Mucosa of descending colon (tissue), 3 donors: ENCODE data around the gene DNALI1. TPM values are rescaled to one million over a fixed set of nuclear protein-coding genes. Genes with fewer than 3 reads are reported as not detected.

Experiments used
- ATAC-seq: fragments of 200-7000 bp; cut with Tn5 transposase; one replicate; pipeline ENCODE4 v1.9.1; 2020; ENCODE audit warnings: mild to moderate bottlenecking, moderate library complexity
- DNase-seq, 3 donors: peaks; one replicate each; pipeline ENCODE4 v3.0.0-alpha.2; 2020
- H3K36me3 ChIP-seq: fragments of 200-600 bp; one replicate; pipeline ENCODE4 v1.8.0; 2021; ENCODE audit warnings: low read depth, mild to moderate bottlenecking
- H3K4me1 ChIP-seq: fragments of 200-600 bp; one replicate; pipeline ENCODE4 v1.8.0; 2021; ENCODE audit warnings: low read depth, mild to moderate bottlenecking
- H3K4me3 ChIP-seq: fragments of 200-600 bp; one replicate; pipeline ENCODE4 v1.8.0; 2021; ENCODE audit warnings: mild to moderate bottlenecking
- H3K9me3 ChIP-seq: fragments of 200-600 bp; one replicate; pipeline ENCODE4 v1.8.0; 2021; ENCODE audit warnings: mild to moderate bottlenecking
- CTCF ChIP-seq: fragments of 200-600 bp; IDR thresholded peaks from one replicate; pipeline ENCODE4 v1.8.0; 2022; ENCODE audit warnings: antibody characterized with exemption, mild to moderate bottlenecking
- intact Hi-C, 2 donors: fragments of 100-400 bp; cut with DNase I in 1 of 2; cut with micrococcal nuclease in 1 of 2; formaldehyde crosslinking; loops; one replicate each; pipeline versions ENCODE4 v1.11.0 to v1.11.1; 2022; cut with DNase I, micrococcal nuclease
- total RNA-seq, 3 donors: library from RNA; stranded (reverse); fragmentation: NEBNext Ultra II Directional in 2 of 3; extraction: Animal tissue kit (Norgen Biotek cat#: 25700) in 2 of 3; gene quantifications; one replicate each; pipeline versions ENCODE4 v1.2.1 to v1.2.4, GENCODE V29; 2021 to 2023
- donor health status: DM: no; HTN: no; CAD: no; lungs with moderate emphysema.
- donor health status: DM: no; HTN: no; CAD: no.
- donor health status: DM: no; HTN: yes; CAD: no.

The DNALI1 gene
- total RNA-seq, 3 donors from 2014 or later: 3.2 to 9.1 (median 3.6) TPM

GRCh38 chr1:37595440-37596181 is 38.9 kb downstream of the DNALI1 start, which contains the start of gene GNL2:
TSS of gene GNL2 (minus strand) at chr1:37595937. CDS start at chr1:37595822, 115 bp downstream.
- ATAC-seq (peak; percentile 100), DNase-seq (peak; percentile 98 to 99 (median 99))
- H3K4me3 ChIP-seq: peak within 1 kb of the TSS; percentile 61
- intact Hi-C loops: no loop called here
- no peaks in the 10 kb centered on the region for H3K36me3 ChIP-seq
- H3K4me1 ChIP-seq: peaks cover 18% of the 10 kb centered on the region
- no peak for TF ChIP-seq CTCF
- H3K9me3 ChIP-seq: no peaks in the 10 kb centered on the region

GRCh38 chr1:37596182-37596667 is 39.5 kb downstream of the DNALI1 start:
- no peak for DNase-seq
- no peak overlapping the region for H3K4me3 ChIP-seq
- TF ChIP-seq CTCF: no peak
- no peak for ATAC-seq
- intact Hi-C loops: no loop called here
- H3K4me1 ChIP-seq: peaks cover 18% of the 10 kb centered on the region
- no peaks in the 10 kb centered on the region for H3K36me3 ChIP-seq
- H3K9me3 ChIP-seq: no peaks in the 10 kb centered on the region

GRCh38 chr1:37599940-37600339 is 43.2 kb downstream of the DNALI1 start:
- no peaks in the 10 kb centered on the region for H3K9me3 ChIP-seq
- no peak for ATAC-seq

GRCh38 chr1:37601441-37601840 is 44.7 kb downstream of the DNALI1 start:
- Histone ChIP-seq H3K4me1 (no peaks in the 10 kb centered on the region), H3K4me3 (no peak overlapping the region), H3K9me3 (no peaks in the 10 kb centered on the region), H3K36me3 (no peaks in the 10 kb centered on the region)
- ATAC-seq (no peak), DNase-seq (no peak)
- intact Hi-C loops: loop anchor here in 1 of 2 donors (10.0 kb wide), 1 partner anchor 83 kb away; no protein-coding TSS in a partner anchor
- no peak for TF ChIP-seq CTCF

More at GRCh38 chr1:37599940-37600339, 43.2 kb downstream of the DNALI1 start:
- no peak for TF ChIP-seq CTCF
- Histone ChIP-seq H3K36me3 (no peaks in the 10 kb centered on the region), H3K4me1 (peaks cover 6% of the 10 kb centered on the region), H3K4me3 (no peak overlapping the region)
- intact Hi-C loops: loop anchor here in 1 of 2 donors (10.0 kb wide), 1 partner anchor 85 kb away; no protein-coding TSS in a partner anchor
- DNase-seq: no peak

GRCh38 chr1:37602750-37603694 is 46.3 kb downstream of the DNALI1 start:
- Histone ChIP-seq H3K4me3 (no peak overlapping the region), H3K36me3 (no peaks in the 10 kb centered on the region), H3K9me3 (no peaks in the 10 kb centered on the region), H3K4me1 (no peaks in the 10 kb centered on the region)
- intact Hi-C loops: loop anchor here in 1 of 2 donors (10.0 kb wide), 1 partner anchor 82 kb away; no protein-coding TSS in a partner anchor
- peak; percentile 56 for ATAC-seq
- peak in 1 of 3 donors; percentile 48 for DNase-seq
- peak; percentile 48 for TF ChIP-seq CTCF
